SK-N-MC (cell line): ENCODE results near the gene EEIG2.

Experiments
- DNase-seq: peaks from one replicate; pipeline ENCODE4 v3.0.0-alpha.2; 2011; ENCODE audit warnings: low read depth, low spot score
- H3K27ac ChIP-seq: fragments of 200-600 bp; sonication (generic); 2 replicates; pipeline ENCODE4 v1.5.1; 2016; ENCODE audit warnings: mixed run types
- H3K36me3 ChIP-seq: fragments of 200-600 bp; sonication (generic); 2 replicates; pipeline ENCODE4 v1.6.1; 2017; ENCODE audit warnings: antibody characterized with exemption, low read length, mixed read lengths; ENCODE audit not compliant: insufficient read depth
- H3K4me3 ChIP-seq: fragments of 200-600 bp; sonication (generic); 2 replicates; pipeline ENCODE4 v1.5.1; 2016
- H3K9ac ChIP-seq: fragments of 200-600 bp; sonication (generic); 2 replicates; pipeline ENCODE4 v1.8.0; 2017; ENCODE audit warnings: mixed run types, mixed read lengths; ENCODE audit not compliant: insufficient read length
- H3K9me3 ChIP-seq: fragments of 200-600 bp; sonication (generic); 2 replicates; pipeline ENCODE4 v1.6.1; 2017; ENCODE audit warnings: low read depth, mild to moderate bottlenecking, antibody characterized with exemption, low read length, moderate library complexity, mixed read lengths
- EZH2 ChIP-seq: fragments of 200-600 bp; sonication (generic); IDR thresholded peaks from one replicate; pipeline ENCODE4 v1.6.1; 2017; ENCODE audit warnings: antibody characterized with exemption
- FOXP2 ChIP-seq: optimal IDR thresholded peaks from 2 replicates; pipeline ENCODE3; 2011; ENCODE audit warnings: mild to moderate bottlenecking, moderate library complexity; ENCODE audit not compliant: insufficient read depth; ENCODE audit errors: extremely low read length, control extremely low read depth
- POLR2AphosphoS5 ChIP-seq: IDR thresholded peaks from 2 replicates; pipeline ENCODE4 v1.6.1; 2012; ENCODE audit warnings: mild to moderate bottlenecking, low read depth, low read length, borderline replicate concordance

EEIG2 gene

GRCh38 chr1:108569097-108569728, 9.3 kb downstream of the EEIG2 start:
- no peaks in the 10 kb centered on the region for H3K9me3 ChIP-seq
- no peak overlapping the region for H3K27ac ChIP-seq
- H3K4me3 ChIP-seq: no peak overlapping the region
- H3K36me3 ChIP-seq: no peaks in the 10 kb centered on the region
- no peak for DNase-seq
- no peak overlapping the region for H3K9ac ChIP-seq
- TF ChIP-seq POLR2AphosphoS5 (no peak), EZH2 (no peak), FOXP2 (no peak)

- DNase-seq: no peak
- H3K4me3 ChIP-seq: no peak overlapping the region
- no peak overlapping the region for H3K27ac ChIP-seq
- TF ChIP-seq POLR2AphosphoS5 (no peak), EZH2 (no peak), FOXP2 (no peak)
- H3K9ac ChIP-seq: no peak overlapping the region
- H3K9me3 ChIP-seq: no peaks in the 10 kb centered on the region
- no peaks in the 10 kb centered on the region for H3K36me3 ChIP-seq
Observed at GRCh38 chr1:108570128-108570527, 10.2 kb downstream of the EEIG2 start.

GRCh38 chr1:108570998-108571401, 11.1 kb downstream of the EEIG2 start:
- Histone ChIP-seq H3K4me3 (no peak overlapping the region), H3K27ac (no peak overlapping the region), H3K9me3 (no peaks in the 10 kb centered on the region), H3K9ac (no peak overlapping the region), H3K36me3 (no peaks in the 10 kb centered on the region)
- TF ChIP-seq POLR2AphosphoS5 (no peak), EZH2 (no peak), FOXP2 (no peak)
- DNase-seq: no peak

- Histone ChIP-seq H3K4me3 (no peak overlapping the region), H3K27ac (no peak overlapping the region), H3K36me3 (no peaks in the 10 kb centered on the region), H3K9ac (no peak overlapping the region), H3K9me3 (no peaks in the 10 kb centered on the region)
- no peak for DNase-seq
- TF ChIP-seq FOXP2 (no peak), EZH2 (no peak), POLR2AphosphoS5 (no peak)
Observed at GRCh38 chr1:108572182-108572581, 12.3 kb downstream of the EEIG2 start.

GRCh38 chr1:108573183-108573582, 13.3 kb downstream of the EEIG2 start:
- Histone ChIP-seq H3K36me3 (no peaks in the 10 kb centered on the region), H3K9ac (no peak overlapping the region), H3K27ac (no peak overlapping the region), H3K9me3 (no peaks in the 10 kb centered on the region), H3K4me3 (no peak overlapping the region)
- TF ChIP-seq FOXP2: no peak
- no peak for TF ChIP-seq POLR2AphosphoS5
- TF ChIP-seq EZH2: no peak
- no peak for DNase-seq

- TF ChIP-seq FOXP2 (no peak), POLR2AphosphoS5 (no peak), EZH2 (no peak)
- no peak for DNase-seq
Observed at GRCh38 chr1:108574008-108574407, 14.1 kb downstream of the EEIG2 start.

GRCh38 chr1:108575375-108575774, 15.5 kb downstream of the EEIG2 start:
- H3K9me3 ChIP-seq: no peaks in the 10 kb centered on the region

More at GRCh38 chr1:108574008-108574407, 14.1 kb downstream of the EEIG2 start:
- Histone ChIP-seq H3K9ac (no peak overlapping the region), H3K36me3 (no peaks in the 10 kb centered on the region), H3K9me3 (no peaks in the 10 kb centered on the region), H3K27ac (no peak overlapping the region), H3K4me3 (no peak overlapping the region)

GRCh38 chr1:108583757-108584427, 24.0 kb downstream of the EEIG2 start:
- H3K9ac ChIP-seq: no peak overlapping the region
- no peaks in the 10 kb centered on the region for H3K9me3 ChIP-seq
- no peak for TF ChIP-seq POLR2AphosphoS5
- no peak for TF ChIP-seq FOXP2
- no peak for TF ChIP-seq EZH2
- DNase-seq: no peak
- H3K4me3 ChIP-seq: no peak overlapping the region
- no peak overlapping the region for H3K27ac ChIP-seq
- no peaks in the 10 kb centered on the region for H3K36me3 ChIP-seq

More at GRCh38 chr1:108575375-108575774, 15.5 kb downstream of the EEIG2 start:
- no peak overlapping the region for H3K4me3 ChIP-seq
- no peak overlapping the region for H3K9ac ChIP-seq
- peak overlapping the region; percentile 10; the same call in 1 of the 2 replicates for H3K27ac ChIP-seq
- DNase-seq: no peak
- TF ChIP-seq POLR2AphosphoS5 (no peak), EZH2 (no peak), FOXP2 (no peak)
- no peaks in the 10 kb centered on the region for H3K36me3 ChIP-seq

GRCh38 chr1:108584428-108584856, 24.5 kb downstream of the EEIG2 start:
- no peak overlapping the region for H3K9ac ChIP-seq
- no peaks in the 10 kb centered on the region for H3K36me3 ChIP-seq
- no peak overlapping the region for H3K4me3 ChIP-seq
- no peak overlapping the region for H3K27ac ChIP-seq
- no peak for DNase-seq
- TF ChIP-seq EZH2 (no peak), POLR2AphosphoS5 (no peak), FOXP2 (no peak)
- H3K9me3 ChIP-seq: no peaks in the 10 kb centered on the region
